ENCODE measurements around the gene DACT3.

- no peak for TF ChIP-seq CTCF (IDR thresholded peaks at IDR 0.05)
- no peak for TF ChIP-seq POLR2A (IDR thresholded peaks at IDR 0.05)
Observed at GRCh38 chr19:46700704-46701103, 39.7 kb upstream of the DACT3 start.

Measured in lower leg skin (tissue), 3 donors.